Neural cell (in vitro differentiated cells): Measurements from ENCODE around the gene CTDSP2.
"Not testable (repeated sequence)": the region's sequence is repeated elsewhere in the genome, so short reads cannot be mapped to it uniquely, and the experiment has no call there.

ENCODE experiments used
- EP300 ChIP-seq: fragments of 450-650 bp; conservative IDR thresholded peaks from 2 replicates; pipeline ENCODE4 v1.6.1; 2014; ENCODE audit warnings: antibody characterized with exemption, mild to moderate bottlenecking, moderate library complexity; ENCODE audit not compliant: poor library complexity, severe bottlenecking
- EZH2 ChIP-seq: fragments of 200-600, 300-800 bp; shearing (Covaris generic), sonication (generic); IDR thresholded peaks from 2 replicates; pipeline ENCODE4 v1.6.1; 2014; ENCODE audit warnings: antibody characterized with exemption, low read length, borderline replicate concordance, mild to moderate bottlenecking; ENCODE audit not compliant: insufficient read depth, poor library complexity, severe bottlenecking
- MXI1 ChIP-seq: fragments of 450-650 bp; conservative IDR thresholded peaks from 2 replicates; pipeline ENCODE4 v1.6.1; 2014; ENCODE audit warnings: antibody characterized with exemption, mild to moderate bottlenecking; ENCODE audit not compliant: poor library complexity, severe bottlenecking
- POLR2AphosphoS5 ChIP-seq: IDR thresholded peaks from 2 replicates; pipeline ENCODE4 v1.6.1; 2012
- RAD21 ChIP-seq: fragments of 450-650 bp; conservative IDR thresholded peaks from 2 replicates; pipeline ENCODE4 v1.6.1; 2014; ENCODE audit warnings: antibody characterized with exemption, mild to moderate bottlenecking, moderate library complexity
- SMC3 ChIP-seq: fragments of 450-650 bp; conservative IDR thresholded peaks from 2 replicates; pipeline ENCODE4 v1.6.1; 2014; ENCODE audit warnings: antibody characterized with exemption, mild to moderate bottlenecking, moderate library complexity; ENCODE audit not compliant: poor library complexity
- TAF1 ChIP-seq: IDR thresholded peaks from 2 replicates; pipeline ENCODE4 v1.6.1; 2012; ENCODE audit warnings: low read depth
- TF ChIP-seq, protein P1 (sequence below): fragments of 450-650 bp; IDR thresholded peaks from 2 replicates; pipeline ENCODE4 v1.5.1; 2014; ENCODE audit warnings: antibody characterized with exemption, mild to moderate bottlenecking, moderate library complexity; ENCODE audit not compliant: poor library complexity, severe bottlenecking
- TF ChIP-seq, protein P2 (sequence below): IDR thresholded peaks from 2 replicates; pipeline ENCODE4 v1.6.1; 2012; ENCODE audit warnings: borderline replicate concordance

DNA sequence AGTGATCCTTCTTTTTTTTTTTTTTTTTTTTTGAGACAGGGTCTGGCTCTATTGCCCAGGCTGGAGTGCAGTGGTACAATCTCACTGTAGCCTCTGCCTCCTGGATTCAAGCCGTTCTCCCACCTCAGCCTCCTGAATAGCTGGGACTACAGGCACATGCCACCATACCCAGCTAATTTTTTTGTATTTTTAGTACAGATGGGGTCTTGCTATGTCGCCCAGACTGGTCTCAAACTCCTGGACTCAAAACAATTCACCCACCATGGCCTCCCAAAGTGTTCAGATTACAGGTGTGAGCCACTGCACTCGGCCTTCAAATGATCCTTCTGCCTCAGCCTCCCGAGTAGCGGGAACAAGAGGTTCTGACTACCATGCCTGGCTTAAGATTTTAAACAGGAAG, 14.4 kb upstream of the CTDSP2 start:
- not testable (repeated sequence) for TF ChIP-seq SMC3, RAD21, EZH2, TAF1, EP300, POLR2AphosphoS5, MXI1
- TF ChIP-seq, protein P1, sequence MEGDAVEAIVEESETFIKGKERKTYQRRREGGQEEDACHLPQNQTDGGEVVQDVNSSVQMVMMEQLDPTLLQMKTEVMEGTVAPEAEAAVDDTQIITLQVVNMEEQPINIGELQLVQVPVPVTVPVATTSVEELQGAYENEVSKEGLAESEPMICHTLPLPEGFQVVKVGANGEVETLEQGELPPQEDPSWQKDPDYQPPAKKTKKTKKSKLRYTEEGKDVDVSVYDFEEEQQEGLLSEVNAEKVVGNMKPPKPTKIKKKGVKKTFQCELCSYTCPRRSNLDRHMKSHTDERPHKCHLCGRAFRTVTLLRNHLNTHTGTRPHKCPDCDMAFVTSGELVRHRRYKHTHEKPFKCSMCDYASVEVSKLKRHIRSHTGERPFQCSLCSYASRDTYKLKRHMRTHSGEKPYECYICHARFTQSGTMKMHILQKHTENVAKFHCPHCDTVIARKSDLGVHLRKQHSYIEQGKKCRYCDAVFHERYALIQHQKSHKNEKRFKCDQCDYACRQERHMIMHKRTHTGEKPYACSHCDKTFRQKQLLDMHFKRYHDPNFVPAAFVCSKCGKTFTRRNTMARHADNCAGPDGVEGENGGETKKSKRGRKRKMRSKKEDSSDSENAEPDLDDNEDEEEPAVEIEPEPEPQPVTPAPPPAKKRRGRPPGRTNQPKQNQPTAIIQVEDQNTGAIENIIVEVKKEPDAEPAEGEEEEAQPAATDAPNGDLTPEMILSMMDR, result not testable (repeated sequence)
- TF ChIP-seq, protein P2, sequence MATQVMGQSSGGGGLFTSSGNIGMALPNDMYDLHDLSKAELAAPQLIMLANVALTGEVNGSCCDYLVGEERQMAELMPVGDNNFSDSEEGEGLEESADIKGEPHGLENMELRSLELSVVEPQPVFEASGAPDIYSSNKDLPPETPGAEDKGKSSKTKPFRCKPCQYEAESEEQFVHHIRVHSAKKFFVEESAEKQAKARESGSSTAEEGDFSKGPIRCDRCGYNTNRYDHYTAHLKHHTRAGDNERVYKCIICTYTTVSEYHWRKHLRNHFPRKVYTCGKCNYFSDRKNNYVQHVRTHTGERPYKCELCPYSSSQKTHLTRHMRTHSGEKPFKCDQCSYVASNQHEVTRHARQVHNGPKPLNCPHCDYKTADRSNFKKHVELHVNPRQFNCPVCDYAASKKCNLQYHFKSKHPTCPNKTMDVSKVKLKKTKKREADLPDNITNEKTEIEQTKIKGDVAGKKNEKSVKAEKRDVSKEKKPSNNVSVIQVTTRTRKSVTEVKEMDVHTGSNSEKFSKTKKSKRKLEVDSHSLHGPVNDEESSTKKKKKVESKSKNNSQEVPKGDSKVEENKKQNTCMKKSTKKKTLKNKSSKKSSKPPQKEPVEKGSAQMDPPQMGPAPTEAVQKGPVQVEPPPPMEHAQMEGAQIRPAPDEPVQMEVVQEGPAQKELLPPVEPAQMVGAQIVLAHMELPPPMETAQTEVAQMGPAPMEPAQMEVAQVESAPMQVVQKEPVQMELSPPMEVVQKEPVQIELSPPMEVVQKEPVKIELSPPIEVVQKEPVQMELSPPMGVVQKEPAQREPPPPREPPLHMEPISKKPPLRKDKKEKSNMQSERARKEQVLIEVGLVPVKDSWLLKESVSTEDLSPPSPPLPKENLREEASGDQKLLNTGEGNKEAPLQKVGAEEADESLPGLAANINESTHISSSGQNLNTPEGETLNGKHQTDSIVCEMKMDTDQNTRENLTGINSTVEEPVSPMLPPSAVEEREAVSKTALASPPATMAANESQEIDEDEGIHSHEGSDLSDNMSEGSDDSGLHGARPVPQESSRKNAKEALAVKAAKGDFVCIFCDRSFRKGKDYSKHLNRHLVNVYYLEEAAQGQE, result not testable (repeated sequence)
